SK-N-SH (cell line): ENCODE measurements around the gene FCMR. TPM values are rescaled to one million over a fixed set of nuclear protein-coding genes. Genes with fewer than 3 reads are reported as not detected.

Experiments used
- CTCF ChIA-PET: fragments of 300-600, 350-600 bp; formaldehyde crosslinking; extraction: SDS; loops from one replicate; lab custom pipeline; 2021; lab: Yijun Ruan, JAX
- POLR2A ChIA-PET: fragments of 350-600 bp; sonication (Branson Sonifier 250); formaldehyde crosslinking; extraction: SDS; loops from one replicate; lab custom pipeline; 2020; ENCODE audit warnings: antibody characterized with exemption, inconsistent platforms; lab: Yijun Ruan, JAX
- DNase-seq: peaks from one replicate; pipeline ENCODE4 v3.0.0; 2012
- H2AFZ ChIP-seq: fragments of 200-600 bp; sonication (generic); 2 replicates; pipeline ENCODE4 v1.8.1; 2016; ENCODE audit warnings: antibody characterized with exemption, mild to moderate bottlenecking, low read depth
- H3F3A ChIP-seq: fragments of 200-600 bp; sonication (generic); replicated peaks from 2 replicates; pipeline ENCODE3; 2016; ENCODE audit warnings: antibody characterized with exemption, mild to moderate bottlenecking; ENCODE audit not compliant: insufficient read depth
- H3K27ac ChIP-seq, 2 experiments: fragments of 200-500 bp in 1 of 2; fragments of 200-600 bp in 1 of 2; sonication (Bioruptor generic) in 1 of 2; sonication (generic), shearing (Covaris generic) in 1 of 2; 2 replicates each; pipeline versions ENCODE4 v1.5.1 to v1.6.1; 2014 to 2016; ENCODE audit warnings: low read depth in 2 of 2, inconsistent platforms in 1 of 2, low read length in 1 of 2, mild to moderate bottlenecking in 1 of 2, mixed read lengths in 1 of 2
- H3K27me3 ChIP-seq: fragments of 200-600 bp; sonication (generic), shearing (Covaris generic); 2 replicates; pipeline ENCODE4 v1.6.1; 2016; ENCODE audit warnings: mixed run types; ENCODE audit not compliant: insufficient read depth
- H3K36me3 ChIP-seq, 2 experiments: fragments of 200-500 bp in 1 of 2; fragments of 200-600 bp in 1 of 2; sonication (Bioruptor generic) in 1 of 2; sonication (generic) in 1 of 2; replicated peaks in 1 of 2; 2 replicates each; pipeline versions ENCODE3 to v1.5.1; 2014 to 2016; ENCODE audit warnings: low read length in 1 of 2, mild to moderate bottlenecking in 1 of 2; ENCODE audit not compliant: insufficient read depth in 2 of 2, control insufficient read depth in 1 of 2
- H3K4me1 ChIP-seq, 2 experiments: fragments of 200-500 bp in 1 of 2; fragments of 200-600 bp in 1 of 2; sonication (Bioruptor generic) in 1 of 2; sonication (generic), shearing (Covaris generic) in 1 of 2; 2 replicates each; pipeline versions ENCODE4 v1.5.1 to v1.6.1; 2014 to 2016; ENCODE audit warnings: low read depth in 1 of 2, low read length in 1 of 2, mixed run types in 1 of 2; ENCODE audit not compliant: insufficient read depth in 2 of 2, control insufficient read depth in 1 of 2
- H3K4me2 ChIP-seq: fragments of 200-600 bp; sonication (generic), shearing (Covaris generic); 2 replicates; pipeline ENCODE4 v1.6.1; 2017; ENCODE audit warnings: mixed run types
- H3K4me3 ChIP-seq, 2 experiments: fragments of 200-500 bp in 1 of 2; fragments of 200-600 bp in 1 of 2; sonication (Bioruptor generic) in 1 of 2; sonication (generic), shearing (Covaris generic) in 1 of 2; 2 replicates each; pipeline versions ENCODE4 v1.5.1 to v1.8.1; 2014 to 2016; ENCODE audit warnings: low read depth in 2 of 2, inconsistent platforms in 1 of 2, low read length in 1 of 2, mild to moderate bottlenecking in 1 of 2, mixed read lengths in 1 of 2, moderate library complexity in 1 of 2
- H3K79me2 ChIP-seq: fragments of 200-600 bp; sonication (generic); 2 replicates; pipeline ENCODE4 v1.8.1; 2017; ENCODE audit warnings: mild to moderate bottlenecking; ENCODE audit not compliant: insufficient read depth
- H3K9ac ChIP-seq: fragments of 200-600 bp; sonication (generic); 2 replicates; pipeline ENCODE4 v1.6.1; 2017; ENCODE audit warnings: mixed run types
- H3K9me2 ChIP-seq: fragments of 200-600 bp; sonication (generic); 2 replicates; pipeline ENCODE4 v1.6.1; 2017; ENCODE audit warnings: mixed run types
- H3K9me3 ChIP-seq: fragments of 200-600 bp; sonication (generic); 2 replicates; pipeline ENCODE4 v1.6.1; 2017; ENCODE audit warnings: mixed run types, mild to moderate bottlenecking, moderate library complexity
- H4K20me1 ChIP-seq: fragments of 200-600 bp; sonication (generic); 2 replicates; pipeline ENCODE4 v1.6.1; 2017; ENCODE audit warnings: mild to moderate bottlenecking, mixed run types; ENCODE audit not compliant: insufficient read depth
- CHD2 ChIP-seq: fragments of 150-350 bp; IDR thresholded peaks from 2 replicates; pipeline ENCODE4 v1.6.1; 2018; ENCODE audit warnings: low read length; ENCODE audit not compliant: partially characterized antibody
- EP300 ChIP-seq, 2 experiments: IDR thresholded peaks; 2 replicates each; pipeline versions ENCODE4 v1.4.0 to v1.6.1; 2012; ENCODE audit warnings: borderline replicate concordance in 1 of 2, low read depth in 1 of 2, low read length in 1 of 2
- EZH2phosphoT487 ChIP-seq: fragments of 200-600 bp; sonication (generic); IDR thresholded peaks from 2 replicates; pipeline ENCODE4 v1.6.1; 2017; ENCODE audit warnings: low read depth, mixed run types, mild to moderate bottlenecking, antibody characterized with exemption, moderate library complexity, borderline replicate concordance
- FOSL2 ChIP-seq: IDR thresholded peaks from 2 replicates; pipeline ENCODE4 v1.4.0; 2012; ENCODE audit warnings: low read depth, mild to moderate bottlenecking, moderate library complexity, borderline replicate concordance
- FOXJ3 ChIP-seq: sonication (generic); formaldehyde crosslinking; IDR thresholded peaks from 2 replicates; pipeline ENCODE4 v1.5.1; 2020; ENCODE audit warnings: mild to moderate bottlenecking, missing genetic modification reagents
- FOXM1 ChIP-seq: IDR thresholded peaks from 2 replicates; pipeline ENCODE4 v1.4.0; 2012; ENCODE audit warnings: low read depth, mild to moderate bottlenecking
- JUND ChIP-seq: IDR thresholded peaks from 2 replicates; pipeline ENCODE4 v1.4.0; 2012
- MXI1 ChIP-seq: IDR thresholded peaks from 2 replicates; pipeline ENCODE4 v1.6.1; 2012; ENCODE audit warnings: mild to moderate bottlenecking, low read depth, low read length, improper control_type of control experiment
- NFIC ChIP-seq: IDR thresholded peaks from 2 replicates; pipeline ENCODE4 v1.4.0; 2012; ENCODE audit warnings: borderline replicate concordance
- RXRA ChIP-seq: IDR thresholded peaks from 2 replicates; pipeline ENCODE4 v1.4.0; 2012; ENCODE audit warnings: low read depth, mild to moderate bottlenecking, borderline replicate concordance
- SMC3 ChIP-seq: IDR thresholded peaks from 2 replicates; pipeline ENCODE4 v1.6.1; 2012; ENCODE audit warnings: low read depth, low read length, improper control_type of control experiment
- TAF1 ChIP-seq: IDR thresholded peaks from 2 replicates; pipeline ENCODE4 v1.6.1; 2012; ENCODE audit warnings: low read depth, mild to moderate bottlenecking, low read length, moderate library complexity, borderline replicate concordance
- USF2 ChIP-seq: fragments of 150-350 bp; IDR thresholded peaks from 2 replicates; pipeline ENCODE4 v1.6.1; 2017; ENCODE audit warnings: antibody characterized with exemption, low read length, low read depth, borderline replicate concordance
- YY1 ChIP-seq: IDR thresholded peaks from 2 replicates; pipeline ENCODE4 v1.4.0; 2012; ENCODE audit warnings: low read depth, mild to moderate bottlenecking
- ZBTB33 ChIP-seq: IDR thresholded peaks from 2 replicates; pipeline ENCODE4 v1.4.0; 2012; ENCODE audit warnings: low read depth, borderline replicate concordance
- WGBS: methylation state at CpG from one replicate; pipeline ENCODE4 v1.1.6; 2017; ENCODE audit warnings: low lambda C conversion rate; 5-methylcytosine and 5-hydroxymethylcytosine counted together
- polyA plus RNA-seq, 3 experiments: library from polyadenylated mRNA; depleted of rRNA; stranded (reverse); fragments of >200 nt; gene quantifications; 2 replicates each; pipeline ENCODE4 v1.2.3, GENCODE V29; 2012

The FCMR gene
- polyA plus RNA-seq, 1 of the 3 experiments (the other 2 are of a cell fraction): 0.15 TPM

GRCh38 chr1:206898089-206898914, 23.4 kb downstream of the FCMR start (continued):
- TF ChIP-seq RXRA (peak; percentile 85), TAF1 (no peak), NFIC (peak; percentile 33; the same call in 1 of the 2 replicates), ZBTB33 (no peak), JUND (peak; percentile 74), YY1 (peak; percentile 47; the same call in 1 of the 2 replicates), EP300 (IDR thresholded peaks at IDR 0.05; ENCODE audit: borderline replicate concordance in 1 of 2, low read depth in 1 of 2, low read length in 1 of 2) (peak in 1 of 2 experiments; percentile 39; a peak in 1 of 4 replicates), FOSL2 (peak; percentile 76), MXI1 (no peak), SMC3 (no peak)

- Histone ChIP-seq H3K9me2 (no peaks in the 10 kb centered on the region), H4K20me1 (no peaks in the 10 kb centered on the region), H3K9me3 (no peaks in the 10 kb centered on the region), H2AFZ (peak within 1 kb of the TSS; percentile 89; the same call in 1 of the 2 replicates), H3K4me1 (no peaks in the 10 kb centered on the region), H3K4me3 (no peak within 1 kb of the TSS), H3K79me2 (no peaks in the 10 kb centered on the region), H3F3A (no peaks in the 10 kb centered on the region), H3K9ac (no peak within 1 kb of the TSS), H3K27ac (0 out of 4 replicates have a peak within 1 kb of the TSS, but pooled peaks of 1 of the 2 experiments have one; percentile 28), H3K4me2 (peak within 1 kb of the TSS; percentile 32; the same call in 1 of the 2 replicates), H3K36me3 (no peaks in the 10 kb centered on the region), H3K27me3 (no peaks in the 10 kb centered on the region)
- ChIA-PET POLR2A (no interaction called here), CTCF (interaction anchor here (1.2 to 5.9 kb wide), 4 partner anchors 8 to 163 kb away, joined by 4 to 32 read pairs (median 8); no protein-coding TSS in a partner anchor)
- DNase-seq: no peak
- no peak for TF ChIP-seq ZBTB33
- no peak for TF ChIP-seq SMC3
- no peak for TF ChIP-seq NFIC
- no peak for TF ChIP-seq YY1
- TF ChIP-seq FOXJ3 (CRISPR knock-in tag): no peak
- no peak for TF ChIP-seq EZH2phosphoT487
- TF ChIP-seq CHD2: no peak
- no peak for TF ChIP-seq USF2
- no peak for TF ChIP-seq FOXM1
- WGBS: 95% methylated on average over 4 of the region's 4 CpGs
Measured at GRCh38 chr1:206897175-206897574, 24.6 kb downstream of the FCMR start, which contains the start of gene IL24. IL24 (plus strand) TSS chr1:206897443; CDS start chr1:206897833, 390 bp downstream.
